GM18520 (cell line): ENCODE measurements around the gene BST1.
A peak's percentile ranks its signal among the peaks of the same experiment; 100 is the strongest.

Experiments
- ATAC-seq: cut with Tn5 transposase; IDR thresholded peaks from one replicate; pipeline ENCODE4 v1.9.1; 2021; ENCODE audit not compliant: unreplicated experiment

The BST1 gene

GRCh38 chr4:15776871-15777648, 74.2 kb downstream of the BST1 start:
- no peak for ATAC-seq

GRCh38 chr4:15777697-15778288, 74.9 kb downstream of the BST1 start:
- no peak for ATAC-seq

- ATAC-seq: peak; percentile 43
These were observed 75.7 kb downstream of the BST1 start, which contains the start of gene CD38 for GRCh38 chr4:15778289-15779241. Gene CD38, plus strand, starts transcription at chr4:15778328. Its CDS starts 87 bp downstream, at chr4:15778415.

- no peak for ATAC-seq
These were observed 76.4 kb downstream of the BST1 start for GRCh38 chr4:15779306-15779705.

GRCh38 chr4:15779809-15780208, 76.9 kb downstream of the BST1 start:
- ATAC-seq: no peak

GRCh38 chr4:15781427-15782095, 78.7 kb downstream of the BST1 start:
- peak; percentile 28 for ATAC-seq
